Fibroblast of pulmonary artery (primary cell): ENCODE results near the gene CRYZL1.

Source experiments
- DNase-seq: peaks from one replicate; pipeline ENCODE4 v3.0.0-alpha.2; 2010; ENCODE audit warnings: low read depth
- H3K4me3 ChIP-seq: replicated peaks from 2 replicates; pipeline ENCODE4 v1.5.1; 2011; ENCODE audit warnings: low read depth, mild to moderate bottlenecking, control low read depth, low read length, moderate library complexity
- TF ChIP-seq, protein P1 (sequence below): IDR thresholded peaks from 2 replicates; pipeline ENCODE4 v1.5.1; 2011; ENCODE audit warnings: mild to moderate bottlenecking, control low read depth, low read length, inconsistent platforms; ENCODE audit errors: missing control alignments

The CRYZL1 gene

DNA sequence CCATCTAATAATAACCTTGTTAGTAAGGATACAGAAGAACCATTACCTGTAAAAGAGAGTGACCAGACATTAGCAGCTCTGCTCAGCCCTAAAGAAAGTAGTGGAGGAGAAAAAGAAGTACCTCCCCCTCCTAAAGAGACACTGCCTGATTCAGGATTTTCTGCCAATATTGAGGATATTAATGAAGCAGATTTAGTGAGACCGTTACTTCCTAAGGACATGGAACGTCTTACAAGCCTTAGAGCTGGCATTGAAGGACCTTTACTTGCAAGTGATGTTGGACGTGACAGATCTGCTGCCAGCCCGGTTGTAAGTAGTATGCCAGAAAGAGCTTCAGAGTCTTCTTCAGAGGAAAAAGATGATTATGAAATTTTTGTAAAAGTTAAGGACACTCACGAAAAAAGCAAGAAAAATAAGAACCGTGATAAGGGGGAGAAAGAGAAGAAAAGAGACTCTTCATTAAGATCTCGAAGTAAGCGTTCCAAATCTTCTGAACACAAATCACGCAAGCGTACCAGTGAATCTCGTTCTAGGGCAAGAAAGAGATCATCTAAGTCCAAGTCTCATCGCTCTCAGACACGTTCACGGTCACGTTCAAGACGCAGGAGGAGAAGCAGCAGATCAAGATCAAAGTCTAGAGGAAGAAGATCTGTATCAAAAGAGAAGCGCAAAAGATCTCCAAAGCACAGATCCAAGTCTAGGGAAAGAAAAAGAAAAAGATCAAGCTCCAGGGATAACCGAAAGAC is 87.1 kb downstream of the CRYZL1 start:
- TF ChIP-seq, protein P1, sequence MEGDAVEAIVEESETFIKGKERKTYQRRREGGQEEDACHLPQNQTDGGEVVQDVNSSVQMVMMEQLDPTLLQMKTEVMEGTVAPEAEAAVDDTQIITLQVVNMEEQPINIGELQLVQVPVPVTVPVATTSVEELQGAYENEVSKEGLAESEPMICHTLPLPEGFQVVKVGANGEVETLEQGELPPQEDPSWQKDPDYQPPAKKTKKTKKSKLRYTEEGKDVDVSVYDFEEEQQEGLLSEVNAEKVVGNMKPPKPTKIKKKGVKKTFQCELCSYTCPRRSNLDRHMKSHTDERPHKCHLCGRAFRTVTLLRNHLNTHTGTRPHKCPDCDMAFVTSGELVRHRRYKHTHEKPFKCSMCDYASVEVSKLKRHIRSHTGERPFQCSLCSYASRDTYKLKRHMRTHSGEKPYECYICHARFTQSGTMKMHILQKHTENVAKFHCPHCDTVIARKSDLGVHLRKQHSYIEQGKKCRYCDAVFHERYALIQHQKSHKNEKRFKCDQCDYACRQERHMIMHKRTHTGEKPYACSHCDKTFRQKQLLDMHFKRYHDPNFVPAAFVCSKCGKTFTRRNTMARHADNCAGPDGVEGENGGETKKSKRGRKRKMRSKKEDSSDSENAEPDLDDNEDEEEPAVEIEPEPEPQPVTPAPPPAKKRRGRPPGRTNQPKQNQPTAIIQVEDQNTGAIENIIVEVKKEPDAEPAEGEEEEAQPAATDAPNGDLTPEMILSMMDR = no peak
- H3K4me3 ChIP-seq = no peak overlapping the region
- DNase-seq = no peak

DNA sequence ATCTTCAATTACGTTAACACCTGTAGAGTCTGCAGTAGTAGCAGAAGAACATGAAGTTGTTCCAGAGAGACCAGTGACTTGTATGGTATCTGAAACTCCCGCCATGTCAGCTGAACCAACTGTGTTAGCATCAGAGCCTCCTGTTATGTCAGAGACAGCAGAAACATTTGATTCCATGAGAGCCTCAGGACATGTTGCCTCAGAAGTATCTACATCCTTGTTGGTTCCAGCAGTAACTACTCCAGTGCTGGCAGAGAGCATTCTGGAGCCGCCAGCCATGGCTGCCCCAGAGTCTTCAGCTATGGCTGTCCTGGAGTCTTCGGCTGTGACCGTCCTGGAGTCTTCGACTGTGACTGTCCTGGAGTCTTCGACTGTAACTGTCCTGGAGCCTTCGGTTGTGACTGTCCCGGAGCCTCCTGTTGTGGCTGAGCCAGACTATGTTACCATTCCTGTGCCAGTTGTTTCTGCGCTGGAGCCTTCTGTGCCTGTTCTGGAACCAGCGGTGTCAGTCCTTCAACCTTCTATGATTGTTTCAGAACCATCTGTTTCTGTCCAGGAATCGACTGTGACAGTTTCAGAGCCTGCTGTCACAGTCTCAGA is 88.4 kb downstream of the CRYZL1 start:
- DNase-seq = no peak
- TF ChIP-seq, protein P1 = no peak
- no peak overlapping the region for H3K4me3 ChIP-seq

DNA sequence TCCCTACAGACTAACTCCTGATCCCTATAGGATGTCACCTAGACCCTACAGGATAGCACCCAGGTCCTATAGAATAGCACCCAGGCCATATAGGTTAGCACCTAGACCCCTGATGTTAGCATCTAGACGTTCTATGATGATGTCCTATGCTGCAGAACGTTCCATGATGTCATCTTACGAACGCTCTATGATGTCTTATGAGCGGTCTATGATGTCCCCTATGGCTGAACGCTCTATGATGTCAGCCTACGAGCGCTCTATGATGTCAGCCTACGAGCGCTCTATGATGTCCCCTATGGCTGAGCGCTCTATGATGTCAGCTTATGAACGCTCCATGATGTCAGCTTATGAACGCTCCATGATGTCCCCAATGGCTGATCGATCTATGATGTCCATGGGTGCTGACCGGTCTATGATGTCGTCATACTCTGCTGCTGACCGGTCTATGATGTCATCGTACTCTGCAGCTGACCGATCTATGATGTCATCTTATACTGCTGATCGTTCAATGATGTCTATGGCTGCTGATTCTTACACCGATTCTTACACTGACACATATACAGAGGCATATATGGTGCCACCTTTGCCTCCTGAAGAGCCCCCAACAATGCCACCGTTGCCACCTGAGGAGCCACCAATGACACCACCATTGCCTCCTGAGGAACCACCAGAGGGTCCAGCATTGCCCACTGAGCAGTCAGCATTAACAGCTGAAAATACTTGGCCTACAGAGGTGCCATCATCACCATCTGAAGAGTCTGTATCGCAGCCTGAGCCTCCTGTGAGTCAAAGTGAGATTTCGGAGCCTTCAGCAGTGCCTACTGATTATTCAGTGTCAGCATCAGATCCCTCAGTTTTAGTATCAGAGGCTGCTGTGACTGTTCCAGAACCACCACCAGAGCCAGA is 89.2 kb downstream of the CRYZL1 start:
- no peak for DNase-seq
- H3K4me3 ChIP-seq = no peak overlapping the region
- TF ChIP-seq, protein P1 = no peak

DNA sequence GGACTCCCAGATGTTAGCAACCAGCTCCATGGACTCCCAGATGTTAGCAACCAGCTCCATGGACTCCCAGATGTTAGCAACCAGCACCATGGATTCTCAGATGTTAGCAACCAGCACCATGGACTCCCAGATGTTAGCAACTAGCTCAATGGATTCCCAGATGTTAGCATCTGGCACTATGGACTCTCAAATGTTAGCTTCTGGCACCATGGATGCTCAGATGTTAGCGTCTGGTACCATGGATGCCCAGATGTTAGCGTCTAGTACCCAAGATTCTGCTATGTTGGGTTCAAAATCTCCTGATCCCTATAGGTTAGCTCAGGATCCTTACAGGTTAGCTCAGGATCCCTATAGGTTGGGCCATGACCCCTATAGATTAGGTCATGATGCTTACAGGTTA is 89.9 kb downstream of the CRYZL1 start:
- TF ChIP-seq, protein P1 = no peak
- no peak for DNase-seq
- H3K4me3 ChIP-seq = no peak overlapping the region

DNA sequence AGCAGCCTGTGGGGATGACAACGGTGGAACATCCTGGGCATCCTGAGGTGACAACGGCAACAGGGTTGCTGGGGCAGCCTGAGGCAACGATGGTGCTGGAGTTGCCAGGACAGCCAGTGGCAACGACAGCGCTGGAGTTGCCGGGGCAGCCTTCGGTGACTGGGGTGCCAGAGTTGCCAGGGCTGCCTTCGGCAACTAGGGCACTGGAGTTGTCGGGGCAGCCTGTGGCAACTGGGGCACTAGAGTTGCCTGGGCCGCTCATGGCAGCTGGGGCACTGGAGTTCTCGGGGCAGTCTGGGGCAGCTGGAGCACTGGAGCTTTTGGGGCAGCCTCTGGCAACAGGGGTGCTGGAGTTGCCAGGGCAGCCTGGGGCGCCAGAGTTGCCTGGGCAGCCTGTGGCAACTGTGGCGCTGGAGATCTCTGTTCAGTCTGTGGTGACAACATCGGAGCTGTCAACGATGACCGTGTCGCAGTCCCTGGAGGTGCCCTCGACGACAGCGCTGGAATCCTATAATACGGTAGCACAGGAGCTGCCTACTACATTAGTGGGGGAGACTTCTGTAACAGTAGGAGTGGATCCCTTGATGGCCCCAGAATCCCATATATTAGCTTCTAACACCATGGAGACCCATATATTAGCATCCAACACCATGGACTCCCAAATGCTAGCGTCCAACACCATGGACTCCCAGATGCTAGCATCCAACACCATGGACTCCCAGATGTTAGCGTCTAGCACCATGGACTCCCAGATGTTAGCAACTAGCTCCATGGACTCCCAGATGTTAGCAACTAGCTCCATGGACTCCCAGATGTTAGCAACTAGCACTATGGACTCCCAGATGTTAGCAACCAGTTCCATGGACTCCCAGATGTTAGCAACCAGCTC is 90.5 kb downstream of the CRYZL1 start:
- DNase-seq = no peak
- TF ChIP-seq, protein P1 = no peak
- H3K4me3 ChIP-seq = no peak overlapping the region
